PFSK-1 (cell line): ENCODE measurements around the gene CCDC15.

Source experiments
- FOXP2 ChIP-seq: optimal IDR thresholded peaks from 2 replicates; pipeline ENCODE3; 2011; ENCODE audit warnings: borderline replicate concordance, control low read depth, inconsistent platforms; ENCODE audit not compliant: insufficient read depth; ENCODE audit errors: extremely low read length, extremely low read depth
- POLR2AphosphoS5 ChIP-seq: IDR thresholded peaks from 2 replicates; pipeline ENCODE4 v1.6.1; 2012; ENCODE audit warnings: low read depth, mild to moderate bottlenecking, control low read depth, low read length, moderate library complexity
- REST ChIP-seq, 2 experiments: IDR thresholded peaks; 2 replicates each; pipeline versions ENCODE4 v1.6.1 to v1.8.0; 2011 to 2012; ENCODE audit warnings: low read depth in 2 of 2, low read length in 2 of 2, control low read depth in 1 of 2, inconsistent platforms in 1 of 2, mild to moderate bottlenecking in 1 of 2, moderate library complexity in 1 of 2; ENCODE audit not compliant: insufficient read depth in 1 of 2
- SIN3A ChIP-seq: IDR thresholded peaks from 2 replicates; pipeline ENCODE4 v1.6.1; 2012; ENCODE audit warnings: mild to moderate bottlenecking, low read length, moderate library complexity, borderline replicate concordance; ENCODE audit not compliant: insufficient read depth
- TAF1 ChIP-seq: IDR thresholded peaks from 2 replicates; pipeline ENCODE4 v1.6.1; 2012; ENCODE audit warnings: low read length, control low read depth, borderline replicate concordance; ENCODE audit not compliant: insufficient read depth

The CCDC15 gene

GRCh38 chr11:124935548-124936514, 18.2 kb upstream of the CCDC15 start, which contains the start of gene HEPACAM:
Gene HEPACAM (minus strand): TSS chr11:124936047. CDS start chr11:124936006, 41 bp downstream.
- TF ChIP-seq SIN3A = no peak

- TF ChIP-seq REST (IDR thresholded peaks at IDR 0.05; ENCODE audit: insufficient read depth in 1 of 2, low read depth in 2 of 2, low read length in 2 of 2) = no peak
- TF ChIP-seq TAF1 = no peak
- TF ChIP-seq POLR2AphosphoS5 = no peak
- TF ChIP-seq FOXP2 = no peak
- TF ChIP-seq SIN3A = no peak
Observed at GRCh38 chr11:124937336-124937935, 16.6 kb upstream of the CCDC15 start.

GRCh38 chr11:124938206-124938765, 15.7 kb upstream of the CCDC15 start:
- TF ChIP-seq SIN3A (no peak), POLR2AphosphoS5 (no peak), REST (IDR thresholded peaks at IDR 0.05; ENCODE audit: insufficient read depth in 1 of 2, low read depth in 2 of 2, low read length in 2 of 2) (no peak), FOXP2 (no peak), TAF1 (no peak)

- no peak for TF ChIP-seq POLR2AphosphoS5
- no peak for TF ChIP-seq TAF1
- TF ChIP-seq FOXP2 = no peak
- no peak for TF ChIP-seq SIN3A
Observed at GRCh38 chr11:124938970-124939369, 15.0 kb upstream of the CCDC15 start.

GRCh38 chr11:124941703-124942102, 12.3 kb upstream of the CCDC15 start:
- TF ChIP-seq REST (IDR thresholded peaks at IDR 0.05; ENCODE audit: insufficient read depth in 1 of 2, low read depth in 2 of 2, low read length in 2 of 2) = no peak
